Measurements from ENCODE around the gene TMTC1.

The TMTC1 gene

DNA sequence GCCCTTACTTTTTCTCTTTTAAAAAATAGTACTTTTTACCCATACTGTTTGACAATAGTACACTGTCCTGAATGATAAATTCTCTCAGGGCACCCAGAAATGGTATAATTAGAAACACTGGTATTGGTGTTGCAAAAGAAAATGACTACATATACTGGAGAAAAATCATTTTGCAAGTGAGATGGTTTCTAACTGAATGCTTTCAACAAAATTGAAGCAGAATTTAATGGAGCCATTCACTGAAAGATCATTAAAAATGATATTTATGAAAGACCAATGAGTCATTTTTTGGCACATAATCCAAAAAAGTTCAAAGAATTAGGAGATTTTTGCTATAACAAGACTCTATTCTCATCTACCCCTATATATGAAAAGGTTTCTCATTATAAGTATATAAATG lies 68.8 kb downstream of the TMTC1 start:
- Histone ChIP-seq H3K27me3 (ENCODE audit: control insufficient read depth, insufficient read depth, low read length) (no peaks in the 10 kb centered on the region), H3K4me1 (ENCODE audit: control insufficient read depth, insufficient read depth, low read length) (no peaks in the 10 kb centered on the region), H3K4me3 (ENCODE audit: low read length) (no peak overlapping the region), H3K27ac (ENCODE audit: low read length) (no peak overlapping the region), H3K36me3 (ENCODE audit: control insufficient read depth, insufficient read depth, low read length) (no peaks in the 10 kb centered on the region), H3K9me3 (ENCODE audit: control insufficient read depth, insufficient read depth, low read length) (no peaks in the 10 kb centered on the region; the same call in 1 of the 2 replicates)
- no peak for DNase-seq (ENCODE audit: low read depth, low spot score)

DNA sequence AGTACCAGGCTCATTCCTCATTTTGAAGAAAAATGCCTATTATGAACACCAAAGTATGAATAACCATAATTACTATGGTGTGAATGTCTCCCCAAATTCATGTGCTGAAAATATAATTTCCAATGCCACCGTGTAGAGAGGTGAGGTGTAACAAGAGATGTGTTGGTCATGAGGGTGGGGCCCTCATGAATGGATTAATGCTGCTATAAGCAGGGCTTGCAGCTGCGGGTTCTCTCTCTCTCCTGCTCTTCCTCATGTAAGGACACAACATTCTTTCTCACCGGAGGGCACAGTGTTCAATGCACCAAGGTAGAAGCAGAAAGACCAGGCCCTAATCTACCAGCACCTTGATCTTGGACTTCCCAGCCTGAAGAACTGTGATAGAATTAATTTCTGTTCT lies 70.0 kb downstream of the TMTC1 start:
- no peak for DNase-seq (ENCODE audit: low read depth, low spot score)
- WGBS (ENCODE audit: insufficient coverage, insufficient read length): no CpG with 5 or more reads among the region's 3 CpGs
- Histone ChIP-seq H3K4me1 (ENCODE audit: control insufficient read depth, insufficient read depth, low read length) (no peaks in the 10 kb centered on the region), H3K36me3 (ENCODE audit: control insufficient read depth, insufficient read depth, low read length) (no peaks in the 10 kb centered on the region), H3K27ac (ENCODE audit: low read length) (no peak overlapping the region), H3K27me3 (ENCODE audit: control insufficient read depth, insufficient read depth, low read length) (no peaks in the 10 kb centered on the region), H3K9me3 (ENCODE audit: control insufficient read depth, insufficient read depth, low read length) (no peaks in the 10 kb centered on the region; the same call in 1 of the 2 replicates), H3K4me3 (ENCODE audit: low read length) (no peak overlapping the region)

- WGBS (ENCODE audit: insufficient coverage, insufficient read length): no CpG with 5 or more reads among the region's 2 CpGs
- Histone ChIP-seq H3K36me3 (ENCODE audit: control insufficient read depth, insufficient read depth, low read length) (no peaks in the 10 kb centered on the region), H3K4me3 (ENCODE audit: low read length) (no peak overlapping the region), H3K4me1 (ENCODE audit: control insufficient read depth, insufficient read depth, low read length) (no peaks in the 10 kb centered on the region), H3K27ac (ENCODE audit: low read length) (no peak overlapping the region), H3K9me3 (ENCODE audit: control insufficient read depth, insufficient read depth, low read length) (no peaks in the 10 kb centered on the region), H3K27me3 (ENCODE audit: control insufficient read depth, insufficient read depth, low read length) (no peaks in the 10 kb centered on the region)
- DNase-seq (ENCODE audit: low read depth, low spot score): no peak
These were observed 72.4 kb downstream of the TMTC1 start for GRCh38 chr12:29711381-29711780.

- Histone ChIP-seq H3K4me1 (ENCODE audit: control insufficient read depth, insufficient read depth, low read length) (no peaks in the 10 kb centered on the region), H3K9me3 (ENCODE audit: control insufficient read depth, insufficient read depth, low read length) (no peaks in the 10 kb centered on the region), H3K36me3 (ENCODE audit: control insufficient read depth, insufficient read depth, low read length) (no peaks in the 10 kb centered on the region), H3K4me3 (ENCODE audit: low read length) (no peak overlapping the region), H3K27me3 (ENCODE audit: control insufficient read depth, insufficient read depth, low read length) (no peaks in the 10 kb centered on the region), H3K27ac (ENCODE audit: low read length) (no peak overlapping the region)
- WGBS (ENCODE audit: insufficient coverage, insufficient read length): no CpG with 5 or more reads among the region's 5 CpGs
- DNase-seq (ENCODE audit: low read depth, low spot score): peak; percentile 20
These were observed 73.6 kb downstream of the TMTC1 start for GRCh38 chr12:29710104-29710503.

- Histone ChIP-seq H3K36me3 (ENCODE audit: control insufficient read depth, insufficient read depth, low read length) (no peaks in the 10 kb centered on the region), H3K9me3 (ENCODE audit: control insufficient read depth, insufficient read depth, low read length) (no peaks in the 10 kb centered on the region), H3K27ac (ENCODE audit: low read length) (no peak overlapping the region), H3K4me1 (ENCODE audit: control insufficient read depth, insufficient read depth, low read length) (no peaks in the 10 kb centered on the region), H3K27me3 (ENCODE audit: control insufficient read depth, insufficient read depth, low read length) (no peaks in the 10 kb centered on the region), H3K4me3 (ENCODE audit: low read length) (no peak overlapping the region)
- no peak for DNase-seq (ENCODE audit: low read depth, low spot score)
- no CpG with 5 or more reads among the region's 3 CpGs for WGBS (ENCODE audit: insufficient coverage, insufficient read length)
These were observed 74.2 kb downstream of the TMTC1 start for GRCh38 chr12:29709496-29710040.

GRCh38 chr12:29709054-29709453 lies 74.7 kb downstream of the TMTC1 start:
- no peaks in the 10 kb centered on the region for H3K36me3 ChIP-seq (ENCODE audit: control insufficient read depth, insufficient read depth, low read length)
- no peak for DNase-seq (ENCODE audit: low read depth, low spot score)
- H3K9me3 ChIP-seq (ENCODE audit: control insufficient read depth, insufficient read depth, low read length): no peaks in the 10 kb centered on the region
- no peak overlapping the region for H3K27ac ChIP-seq (ENCODE audit: low read length)
- no peak overlapping the region for H3K4me3 ChIP-seq (ENCODE audit: low read length)
- no peaks in the 10 kb centered on the region for H3K4me1 ChIP-seq (ENCODE audit: control insufficient read depth, insufficient read depth, low read length)
- H3K27me3 ChIP-seq (ENCODE audit: control insufficient read depth, insufficient read depth, low read length): no peaks in the 10 kb centered on the region

- H3K27me3 ChIP-seq (ENCODE audit: control insufficient read depth, insufficient read depth, low read length): no peaks in the 10 kb centered on the region
These were observed 75.9 kb downstream of the TMTC1 start for GRCh38 chr12:29707846-29708245.

GRCh38 chr12:29706311-29706710 lies 77.4 kb downstream of the TMTC1 start:
- H3K27me3 ChIP-seq (ENCODE audit: control insufficient read depth, insufficient read depth, low read length): no peaks in the 10 kb centered on the region
- H3K9me3 ChIP-seq (ENCODE audit: control insufficient read depth, insufficient read depth, low read length): no peaks in the 10 kb centered on the region
- H3K4me3 ChIP-seq (ENCODE audit: low read length): no peak overlapping the region
- no peaks in the 10 kb centered on the region for H3K36me3 ChIP-seq (ENCODE audit: control insufficient read depth, insufficient read depth, low read length)
- no CpG with 5 or more reads among the region's 2 CpGs for WGBS (ENCODE audit: insufficient coverage, insufficient read length)
- DNase-seq (ENCODE audit: low read depth, low spot score): no peak
- H3K4me1 ChIP-seq (ENCODE audit: control insufficient read depth, insufficient read depth, low read length): no peaks in the 10 kb centered on the region
- no peak overlapping the region for H3K27ac ChIP-seq (ENCODE audit: low read length)

More at GRCh38 chr12:29707846-29708245, 75.9 kb downstream of the TMTC1 start:
- Histone ChIP-seq H3K4me1 (ENCODE audit: control insufficient read depth, insufficient read depth, low read length) (no peaks in the 10 kb centered on the region), H3K27ac (ENCODE audit: low read length) (no peak overlapping the region), H3K9me3 (ENCODE audit: control insufficient read depth, insufficient read depth, low read length) (no peaks in the 10 kb centered on the region), H3K36me3 (ENCODE audit: control insufficient read depth, insufficient read depth, low read length) (no peaks in the 10 kb centered on the region), H3K4me3 (ENCODE audit: low read length) (no peak overlapping the region)
- DNase-seq (ENCODE audit: low read depth, low spot score): no peak
- WGBS (ENCODE audit: insufficient coverage, insufficient read length): no CpG with 5 or more reads among the region's 2 CpGs

DNA sequence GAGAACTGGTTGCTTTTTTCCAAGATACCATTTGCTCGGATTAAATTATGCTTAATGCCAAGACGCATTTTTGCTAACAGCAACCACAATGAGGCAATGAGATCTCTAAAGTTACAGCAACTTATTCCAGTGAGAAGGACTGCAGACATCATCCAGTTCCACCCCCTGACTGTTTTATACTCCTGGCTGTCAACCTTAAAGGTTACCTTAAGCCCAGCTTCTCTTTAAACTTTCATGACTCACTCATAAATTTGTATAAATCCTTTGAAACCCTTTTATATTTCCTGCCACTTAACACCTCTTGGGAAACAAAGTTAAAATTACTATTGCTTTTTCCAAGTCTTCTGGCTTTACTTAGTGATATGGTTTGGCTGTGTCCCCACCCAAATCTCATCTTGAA lies 80.2 kb downstream of the TMTC1 start:
- no peaks in the 10 kb centered on the region for H3K4me1 ChIP-seq (ENCODE audit: control insufficient read depth, insufficient read depth, low read length)
- no peak for DNase-seq (ENCODE audit: low read depth, low spot score)
- H3K36me3 ChIP-seq (ENCODE audit: control insufficient read depth, insufficient read depth, low read length): no peaks in the 10 kb centered on the region
- no peak overlapping the region for H3K4me3 ChIP-seq (ENCODE audit: low read length)
- no peaks in the 10 kb centered on the region for H3K27me3 ChIP-seq (ENCODE audit: control insufficient read depth, insufficient read depth, low read length)
- no CpG with 5 or more reads among the region's 2 CpGs for WGBS (ENCODE audit: insufficient coverage, insufficient read length)
- H3K27ac ChIP-seq (ENCODE audit: low read length): no peak overlapping the region
- H3K9me3 ChIP-seq (ENCODE audit: control insufficient read depth, insufficient read depth, low read length): no peaks in the 10 kb centered on the region

GRCh38 chr12:29702972-29703371 lies 80.8 kb downstream of the TMTC1 start:
- H3K9me3 ChIP-seq (ENCODE audit: control insufficient read depth, insufficient read depth, low read length): no peaks in the 10 kb centered on the region
- H3K4me3 ChIP-seq (ENCODE audit: low read length): no peak overlapping the region
- no peaks in the 10 kb centered on the region for H3K27me3 ChIP-seq (ENCODE audit: control insufficient read depth, insufficient read depth, low read length)
- no peak for DNase-seq (ENCODE audit: low read depth, low spot score)
- no peaks in the 10 kb centered on the region for H3K36me3 ChIP-seq (ENCODE audit: control insufficient read depth, insufficient read depth, low read length)
- H3K27ac ChIP-seq (ENCODE audit: low read length): no peak overlapping the region
- no peaks in the 10 kb centered on the region for H3K4me1 ChIP-seq (ENCODE audit: control insufficient read depth, insufficient read depth, low read length)
- WGBS (ENCODE audit: insufficient coverage, insufficient read length): no CpG with 5 or more reads among the region's 7 CpGs

DNA sequence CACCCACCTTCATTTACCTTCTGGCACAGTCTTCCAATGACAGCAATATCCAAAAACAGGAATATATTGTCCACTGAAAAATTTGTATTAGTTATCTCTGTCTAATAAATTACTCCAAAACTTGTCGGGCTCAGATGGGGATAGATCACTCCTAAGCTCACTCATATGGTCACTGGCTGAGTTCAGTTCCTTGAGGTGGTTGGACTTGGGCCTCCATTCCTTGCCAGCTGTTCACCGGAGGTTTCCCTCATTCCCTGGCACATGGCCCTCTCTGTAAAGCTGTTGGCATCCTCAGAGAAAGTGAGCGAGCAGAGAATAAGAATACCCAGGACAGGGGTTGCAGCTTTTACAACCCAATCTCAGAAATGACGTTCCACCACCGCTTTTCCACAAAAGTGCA lies 81.5 kb downstream of the TMTC1 start:
- H3K9me3 ChIP-seq (ENCODE audit: control insufficient read depth, insufficient read depth, low read length): no peaks in the 10 kb centered on the region
- no peak overlapping the region for H3K27ac ChIP-seq (ENCODE audit: low read length)
- H3K36me3 ChIP-seq (ENCODE audit: control insufficient read depth, insufficient read depth, low read length): no peaks in the 10 kb centered on the region
- no peaks in the 10 kb centered on the region for H3K27me3 ChIP-seq (ENCODE audit: control insufficient read depth, insufficient read depth, low read length)
- no peaks in the 10 kb centered on the region for H3K4me1 ChIP-seq (ENCODE audit: control insufficient read depth, insufficient read depth, low read length)
- WGBS (ENCODE audit: insufficient coverage, insufficient read length): no CpG with 5 or more reads among the region's 5 CpGs
- DNase-seq (ENCODE audit: low read depth, low spot score): no peak
- H3K4me3 ChIP-seq (ENCODE audit: low read length): no peak overlapping the region
